ENCODE measurements around the gene SRRM5. TPM values are rescaled to one million over a fixed set of nuclear protein-coding genes. Genes with fewer than 3 reads are reported as not detected.

The SRRM5 gene
- total and polyA plus RNA-seq, 3 donors from 2014 or later: 8.4 to 36.0 (median 21.3) TPM

GRCh38 chr19:43623889-43624670 is 12.2 kb downstream of the SRRM5 start:
- Histone ChIP-seq H3K27ac (no peak overlapping the region), H3K9me3 (no peaks in the 10 kb centered on the region), H3K27me3 (no peaks in the 10 kb centered on the region), H3K4me1 (no peaks in the 10 kb centered on the region), H3K4me3 (peak overlapping the region; percentile 15 to 18), H3K36me3 (ENCODE audit: low read depth, missing control alignments) (no peaks in the 10 kb centered on the region)
- intact Hi-C loops (cut with DNase I; ENCODE audit: low total_unique reads): no loop called here
- no peak for TF ChIP-seq CTCF (IDR thresholded peaks at IDR 0.05)
- TF ChIP-seq POLR2A (IDR thresholded peaks at IDR 0.05): no peak
- WGBS, 2 donors: 59 to 73% methylated on average over 27 to 35 of the region's 35 CpGs
- peak; percentile 69 for DNase-seq

DNA sequence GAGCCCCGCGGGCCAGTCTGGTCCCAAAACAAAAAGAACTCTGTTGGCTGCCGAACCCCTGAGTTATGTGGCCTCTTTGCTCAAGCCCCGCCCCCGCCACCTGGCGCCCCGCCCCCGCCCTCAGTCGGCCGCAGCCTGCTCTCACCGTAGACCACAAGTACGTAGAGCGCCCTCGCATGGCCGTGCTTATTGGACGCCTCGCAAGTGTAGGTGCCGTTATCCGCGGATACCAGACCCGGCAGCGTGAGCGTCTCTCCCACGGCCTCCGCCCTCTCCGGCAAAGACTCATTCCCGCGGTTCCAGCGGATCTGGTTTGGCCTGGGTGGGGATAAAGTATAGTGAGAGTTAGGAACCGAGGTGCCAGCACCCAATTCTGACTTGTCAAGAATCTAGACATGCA is 13.0 kb downstream of the SRRM5 start:
- Histone ChIP-seq H3K4me1 (no peaks in the 10 kb centered on the region), H3K4me3 (peak overlapping the region in 1 of 2 donors; percentile 3), H3K9me3 (no peaks in the 10 kb centered on the region), H3K27ac (no peak overlapping the region), H3K36me3 (ENCODE audit: low read depth, missing control alignments) (no peaks in the 10 kb centered on the region), H3K27me3 (no peaks in the 10 kb centered on the region)
- no peak for TF ChIP-seq CTCF (IDR thresholded peaks at IDR 0.05)
- no peak for TF ChIP-seq POLR2A (IDR thresholded peaks at IDR 0.05)
- 15 to 24% methylated on average over 5 to 30 of the region's 30 CpGs for WGBS, 2 donors
- intact Hi-C loops (cut with DNase I; ENCODE audit: low total_unique reads): no loop called here
- peak; percentile 81 for DNase-seq

DNA sequence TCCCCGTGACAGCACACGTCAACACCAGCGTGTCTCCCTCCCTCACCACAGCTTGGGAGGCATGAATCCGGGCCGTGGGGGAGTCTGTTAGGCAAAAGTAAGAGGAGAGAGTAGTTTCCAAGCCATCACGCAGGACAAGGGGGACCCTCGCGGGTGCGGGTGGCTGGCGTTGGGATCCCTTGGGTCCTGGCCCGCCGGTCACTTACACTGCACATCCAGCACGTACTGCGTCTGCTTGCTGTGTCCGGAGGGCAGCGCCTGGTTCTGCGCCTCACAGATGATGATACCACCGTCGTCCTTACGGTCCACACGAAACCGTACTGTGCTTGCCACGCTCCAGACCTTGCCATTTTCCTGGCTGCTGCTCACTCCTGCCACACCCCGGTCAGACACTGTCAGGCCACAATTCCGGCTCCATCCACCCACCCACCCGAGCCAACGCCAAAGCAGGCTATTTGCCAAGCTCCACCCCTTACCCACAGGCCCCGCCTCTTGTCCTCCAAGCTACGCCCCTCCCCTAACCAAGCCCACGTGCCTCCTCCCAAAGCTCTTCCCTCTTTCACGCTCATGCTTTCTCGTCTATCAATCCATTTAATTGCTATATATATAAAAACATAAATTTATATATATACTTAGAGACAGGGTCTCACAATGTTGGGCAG is 14.2 kb downstream of the SRRM5 start:
- intact Hi-C loops (cut with DNase I; ENCODE audit: low total_unique reads): no loop called here
- Histone ChIP-seq H3K4me3 (no peak overlapping the region), H3K4me1 (no peaks in the 10 kb centered on the region), H3K9me3 (no peaks in the 10 kb centered on the region), H3K27ac (no peak overlapping the region), H3K36me3 (ENCODE audit: low read depth, missing control alignments) (no peaks in the 10 kb centered on the region), H3K27me3 (no peaks in the 10 kb centered on the region)
- 58 to 72% methylated on average over 30 to 32 of the region's 32 CpGs for WGBS, 2 donors
- TF ChIP-seq POLR2A (IDR thresholded peaks at IDR 0.05) (no peak), CTCF (IDR thresholded peaks at IDR 0.05) (no peak)
- no peak for DNase-seq

GRCh38 chr19:43626838-43627237 is 14.9 kb downstream of the SRRM5 start:
- intact Hi-C loops (cut with DNase I; ENCODE audit: low total_unique reads): no loop called here
- Histone ChIP-seq H3K27me3 (no peaks in the 10 kb centered on the region), H3K36me3 (ENCODE audit: low read depth, missing control alignments) (no peaks in the 10 kb centered on the region), H3K4me1 (no peaks in the 10 kb centered on the region), H3K4me3 (no peak overlapping the region), H3K27ac (no peak overlapping the region), H3K9me3 (no peaks in the 10 kb centered on the region)
- WGBS, 2 donors: 37 to 39% methylated on average over 17 of the region's 17 CpGs
- TF ChIP-seq POLR2A (IDR thresholded peaks at IDR 0.05): no peak
- TF ChIP-seq CTCF (IDR thresholded peaks at IDR 0.05): no peak
- DNase-seq: no peak
